H1 (cell line): ENCODE data around the gene DPF3.

ENCODE experiments used
- EP300 ChIP-seq, 2 experiments: IDR thresholded peaks; 1 replicate in 1 of 2; 2 replicates in 1 of 2; pipeline ENCODE4 v1.6.1; 2011 to 2012; ENCODE audit warnings: low read depth in 2 of 2, low read length in 2 of 2, mild to moderate bottlenecking in 2 of 2, borderline replicate concordance in 1 of 2, inconsistent platforms in 1 of 2, moderate library complexity in 1 of 2
- PHF8 ChIP-seq: fragments of 200-600 bp; sonication (generic); conservative IDR thresholded peaks from 2 replicates; pipeline ENCODE4 v1.7.1; 2012; ENCODE audit warnings: low read depth, mild to moderate bottlenecking, inconsistent platforms, low read length, moderate library complexity

- TF ChIP-seq PHF8 (no peak), EP300 (IDR thresholded peaks at IDR 0.05; ENCODE audit: borderline replicate concordance in 1 of 2, low read depth in 2 of 2, low read length in 2 of 2) (no peak)
Observed at GRCh38 chr14:72583316-72584272, 310.3 kb downstream of the DPF3 start.
